ENCODE results near the gene AP5Z1. TPM values are rescaled to one million over a fixed set of nuclear protein-coding genes. Genes with fewer than 3 reads are reported as not detected.

Gene AP5Z1
- total and polyA plus RNA-seq, 2 of the 4 experiments (the other 2 are of a cell fraction), result 9.7 to 38.7 TPM

DNA sequence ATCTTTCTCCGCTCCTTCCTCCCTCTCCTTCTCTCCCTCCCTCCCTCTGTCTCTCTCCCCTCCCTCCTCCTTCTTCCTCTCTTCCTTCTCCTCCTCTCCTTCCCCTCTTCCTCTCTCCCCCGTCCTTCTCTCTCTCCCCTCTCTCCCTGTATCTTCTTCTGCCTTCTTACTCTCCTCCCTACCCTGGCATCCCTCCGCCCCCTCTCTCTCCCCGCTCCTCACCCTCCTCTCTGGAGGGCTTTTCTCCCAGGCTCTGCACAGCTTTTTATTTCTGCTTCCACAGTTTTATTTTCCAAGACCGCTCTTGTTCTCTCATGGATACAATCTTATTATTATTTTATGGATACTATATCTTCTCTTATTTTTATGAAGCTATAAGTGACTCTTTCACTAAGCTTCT is 32.6 kb downstream of the AP5Z1 start:
- Histone ChIP-seq H3K4me3 (ENCODE audit: insufficient read depth, low read depth, low read length) (no peak overlapping the region), H3K23ac (ENCODE audit: low read depth, low read length) (no peak overlapping the region), H2AFZ (replicated peaks; ENCODE audit: low read length, poor library complexity) (no peak overlapping the region), H2BK15ac (ENCODE audit: low read depth, low read length) (no peak overlapping the region), H2BK5ac (ENCODE audit: low read depth, low read length, poor library complexity, severe bottlenecking) (no peak overlapping the region), H3K14ac (replicated peaks; ENCODE audit: low read depth, low read length) (no peak overlapping the region), H3K79me1 (ENCODE audit: low read depth in 1 of 2, low read length in 2 of 2) (no peaks in the 10 kb centered on the region), H3K36me3 (ENCODE audit: control insufficient read depth, insufficient read depth, low read length) (no peaks in the 10 kb centered on the region), H4K8ac (ENCODE audit: low read depth in 2 of 2, low read length in 2 of 2) (no peak overlapping the region), H4K5ac (ENCODE audit: low read depth, low read length) (no peak overlapping the region), H3K9ac (ENCODE audit: low read depth, low read length) (no peak overlapping the region), H2BK20ac (ENCODE audit: low read depth, low read length) (no peak overlapping the region), H3K27ac (ENCODE audit: insufficient read depth, low read length) (no peak overlapping the region), H2AK5ac (ENCODE audit: low read depth, low read length) (no peak overlapping the region), H3K56ac (ENCODE audit: extremely low read depth, insufficient read depth, low read length) (no peak overlapping the region), H4K91ac (ENCODE audit: insufficient read depth, low read depth, low read length) (no peak overlapping the region), H3K4ac (ENCODE audit: low read depth, low read length) (no peak overlapping the region), H2AK9ac (replicated peaks; ENCODE audit: low read depth, low read length, poor library complexity) (no peak overlapping the region), H4K20me1 (ENCODE audit: insufficient read depth, low read length) (no peaks in the 10 kb centered on the region), H3K9me3 (ENCODE audit: control insufficient read depth, insufficient read depth, low read length) (peaks cover 3% of the 10 kb centered on the region), H2BK120ac (ENCODE audit: low read depth, low read length) (no peak overlapping the region), H3K4me2 (ENCODE audit: low read depth, low read length) (no peak overlapping the region), H3K18ac (ENCODE audit: low read depth, low read length) (no peak overlapping the region), H3K9me1 (ENCODE audit: insufficient read depth, low read length) (no peaks in the 10 kb centered on the region), H3K27me3 (ENCODE audit: control insufficient read depth, insufficient read depth, low read length) (peaks cover 16% of the 10 kb centered on the region), H3K4me1 (ENCODE audit: control insufficient read depth, insufficient read depth, low read length) (no peaks in the 10 kb centered on the region)
- intact Hi-C loops (cut with micrococcal nuclease), result no loop called here
- ATAC-seq (ENCODE audit: low read depth), result no peak
- CTCF ChIA-PET, result no interaction called here
- 30% methylated on average over 3 of the region's 5 CpGs; no CpG with 5 or more reads in 1 of the 2 experiments for WGBS, 2 experiments (ENCODE audit: extremely low coverage in 2 of 2, insufficient read length in 1 of 2)
- no peak for DNase-seq
- POLR2A ChIA-PET (ENCODE audit: unreplicated experiment), result no interaction called here
- dilution Hi-C loops (cut with HindIII; ENCODE audit: low sequenced_read_pairs, unreplicated experiment), result no loop called here
- in situ Hi-C loops (cut with MboI; ENCODE audit: low sequenced_read_pairs), result no loop called here
- no TSS peak for BruUV-seq (replicated peaks)
- TF ChIP-seq CHD1 (IDR thresholded peaks at IDR 0.05; ENCODE audit: low read depth, low read length), result no peak
